Posterior cingulate gyrus (tissue), 11 donors: ENCODE results near the gene ALPL.

Experiments used
- DNase-seq, 10 donors: peaks; one replicate each; pipeline versions ENCODE4 v3.0.0 to v3.0.0-alpha.2; 2020 to 2021; ENCODE audit warnings: mixed read lengths in 3 of 10
- intact Hi-C: fragments of 100-400 bp; cut with DNase I; formaldehyde crosslinking; loops from one replicate; pipeline ENCODE4 v1.15.1; 2023

The ALPL gene

DNA sequence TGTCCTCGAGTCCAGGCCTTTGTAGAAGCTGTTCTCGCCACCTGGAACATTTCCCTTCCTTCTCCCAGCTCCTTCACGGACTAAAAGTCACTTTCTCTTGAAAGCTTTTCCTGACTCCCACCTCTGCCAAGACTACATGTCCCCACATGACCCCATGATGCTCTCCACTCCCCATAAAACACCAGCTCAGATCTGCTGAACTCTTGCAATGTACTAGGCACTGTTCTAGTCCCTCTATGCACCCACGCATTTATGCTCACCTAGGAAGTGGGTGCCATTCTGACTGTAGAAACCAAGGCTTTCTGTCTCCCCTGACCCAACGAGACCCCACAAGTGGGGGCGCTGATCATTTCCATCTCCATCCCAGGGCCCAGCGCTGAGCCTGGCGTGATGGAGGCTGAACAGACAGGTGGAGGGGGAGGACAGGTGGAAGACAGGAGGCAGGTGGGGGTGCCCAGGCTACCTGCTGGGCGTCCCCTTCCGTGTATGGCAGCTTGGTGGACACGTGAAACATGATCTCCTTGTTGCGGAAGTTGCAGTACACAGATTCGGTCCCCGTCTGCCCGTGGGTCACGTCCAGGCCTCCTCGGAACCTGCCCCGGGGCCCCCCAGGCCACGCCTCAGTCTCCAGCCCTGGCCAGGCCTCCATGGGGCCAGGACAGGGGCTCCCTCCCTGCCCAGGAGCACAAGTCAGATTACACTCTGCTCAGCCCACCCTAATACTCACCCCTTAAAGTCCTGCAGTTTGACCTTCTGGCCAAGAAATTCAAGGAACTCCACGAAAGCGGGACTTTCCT, 102.0 kb downstream of the ALPL start:
- no peak for DNase-seq
- intact Hi-C loops = no loop called here

DNA sequence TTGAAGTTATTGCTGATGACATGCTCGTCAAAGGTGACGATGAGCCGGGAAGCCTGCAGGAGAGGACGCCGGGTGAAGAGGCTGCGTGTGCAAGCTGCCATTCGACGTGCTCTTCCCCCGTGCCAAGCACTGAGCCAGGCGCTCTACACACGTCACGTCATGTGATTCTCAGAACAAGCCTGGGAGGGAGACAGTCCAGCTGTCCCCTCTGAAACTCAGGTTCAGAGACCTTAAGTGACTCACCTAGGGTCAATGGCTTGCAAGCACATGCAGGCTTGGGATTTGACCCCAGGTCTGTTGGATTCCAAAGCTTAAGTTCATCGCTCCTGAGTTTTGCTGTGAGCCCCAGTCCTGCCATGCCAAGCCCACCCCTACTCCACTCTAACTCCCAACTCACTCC, 102.8 kb downstream of the ALPL start:
- intact Hi-C loops = no loop called here
- no peak for DNase-seq

DNA sequence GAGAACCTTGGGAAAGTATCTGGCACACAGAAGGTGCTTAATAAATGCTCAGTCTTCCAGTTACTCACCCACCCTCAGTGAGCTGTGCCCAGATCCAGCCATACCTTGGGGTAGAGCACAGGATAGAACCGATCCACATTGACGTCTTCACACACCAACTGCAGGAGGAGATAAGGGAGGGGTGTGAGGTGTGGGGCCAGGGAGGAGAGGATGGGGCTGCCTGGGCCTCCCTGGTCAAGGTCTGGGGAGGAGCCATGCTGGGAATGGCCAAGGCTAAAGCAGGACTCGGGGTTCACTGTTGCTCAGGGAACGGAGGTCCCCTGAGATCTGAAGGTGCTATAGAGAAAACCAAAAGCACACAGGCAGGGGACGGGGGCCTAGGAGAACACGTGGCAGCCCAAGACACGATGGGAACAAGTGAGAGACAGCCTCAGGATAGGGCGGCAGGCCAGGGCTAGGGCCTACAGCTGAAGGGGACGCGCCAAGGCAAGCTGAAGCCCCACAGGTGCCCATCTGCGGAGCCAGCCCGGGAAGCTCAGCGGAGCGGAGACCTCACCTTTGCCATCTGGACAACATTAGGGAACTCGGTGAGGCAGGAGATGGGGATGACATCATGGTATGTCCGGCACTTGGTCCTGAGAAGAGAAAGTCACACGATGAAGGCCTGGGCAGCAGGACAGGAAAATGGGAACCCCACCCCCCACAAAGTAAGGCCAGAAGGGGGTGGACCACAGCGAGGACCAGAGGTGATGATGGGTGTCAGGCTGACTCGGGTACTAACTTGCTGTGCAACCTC, 104.0 kb downstream of the ALPL start:
- intact Hi-C loops = no loop called here
- no peak for DNase-seq

DNA sequence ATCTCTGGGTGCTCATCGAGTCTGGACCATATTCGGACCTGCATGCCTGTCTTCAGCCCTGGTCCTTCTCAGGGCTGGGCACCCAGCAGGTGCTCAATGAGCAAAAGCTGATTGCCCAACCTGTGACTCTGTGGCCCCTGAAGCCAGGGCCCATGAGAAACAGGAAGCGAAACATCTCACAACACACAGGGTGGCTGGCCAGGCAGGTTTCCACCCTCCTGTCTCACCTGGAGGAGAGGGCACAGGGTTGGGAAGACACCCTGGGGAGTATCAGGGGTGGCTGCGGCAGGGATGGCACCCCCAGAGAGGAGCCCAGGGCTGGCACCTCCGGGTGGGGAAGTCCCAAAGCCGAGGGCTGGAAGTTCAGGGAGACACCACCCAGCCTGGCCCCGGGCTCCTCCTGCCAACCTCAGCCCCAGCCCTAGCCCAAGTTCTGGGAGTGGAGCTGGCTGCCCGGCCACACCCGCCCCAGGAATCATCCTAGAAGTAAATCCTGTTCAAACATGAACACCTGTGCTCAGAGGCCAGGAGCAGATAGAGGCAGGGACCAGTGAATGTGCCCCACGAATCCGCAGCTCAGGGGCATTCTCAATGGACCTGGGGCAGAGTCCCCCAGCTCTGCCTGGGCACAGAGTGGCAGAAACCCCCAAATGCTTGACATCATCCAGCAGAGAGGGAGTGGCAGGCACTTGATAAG, 105.3 kb downstream of the ALPL start:
- no peak for DNase-seq

DNA sequence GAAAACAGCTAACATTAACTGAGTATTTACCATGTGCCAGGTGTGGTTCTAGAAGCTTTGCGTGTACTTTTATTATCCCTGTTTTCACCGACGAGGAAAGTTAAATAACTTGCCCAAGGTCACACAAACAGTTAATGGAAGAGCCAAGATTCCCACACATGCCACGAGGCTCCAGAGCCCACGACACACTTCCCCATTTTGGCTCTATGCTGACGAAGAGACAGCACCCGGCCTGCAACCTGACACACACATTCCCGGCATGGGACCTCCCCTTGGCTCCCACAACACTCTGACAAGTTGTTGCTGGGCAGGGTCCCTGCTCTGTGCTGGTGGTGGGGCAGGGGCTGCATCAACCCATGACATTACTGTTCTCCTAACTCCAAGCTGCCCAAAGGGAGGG, 107.1 kb downstream of the ALPL start:
- DNase-seq = no peak
- intact Hi-C loops = no loop called here

More for the DNA sequence above, 105.3 kb downstream of the ALPL start:
- intact Hi-C loops = no loop called here

DNA sequence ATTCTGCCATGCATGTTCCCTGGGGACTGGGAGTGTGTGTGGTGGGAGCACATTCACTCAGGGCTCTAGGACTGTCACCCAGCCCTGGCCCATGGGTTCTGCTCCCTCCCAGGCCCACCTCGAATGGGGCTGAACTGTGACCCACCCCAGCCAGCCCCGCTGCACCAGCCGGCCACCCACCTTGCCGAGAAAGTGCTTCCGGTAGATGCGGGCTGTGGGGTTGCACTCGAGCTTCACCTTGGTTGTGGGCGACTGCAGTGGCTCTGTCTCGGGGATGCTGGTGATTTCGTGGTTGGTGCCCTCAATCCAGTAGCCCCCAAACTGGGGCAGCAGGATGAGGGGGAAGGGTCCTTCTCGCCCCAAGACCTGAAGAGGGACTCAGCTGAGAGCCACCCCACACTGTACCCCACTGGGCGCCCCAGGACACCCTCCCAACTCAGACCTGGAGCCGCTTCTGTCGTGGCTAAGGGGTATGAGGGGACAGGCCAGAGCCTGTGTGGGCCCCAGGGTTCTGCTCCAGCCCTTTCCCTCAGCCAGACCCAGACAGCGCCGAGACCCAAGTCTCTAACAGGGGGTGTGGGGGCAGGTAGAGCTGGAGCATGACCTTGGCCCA, 108.0 kb downstream of the ALPL start:
- intact Hi-C loops = no loop called here
- DNase-seq = no peak

DNA sequence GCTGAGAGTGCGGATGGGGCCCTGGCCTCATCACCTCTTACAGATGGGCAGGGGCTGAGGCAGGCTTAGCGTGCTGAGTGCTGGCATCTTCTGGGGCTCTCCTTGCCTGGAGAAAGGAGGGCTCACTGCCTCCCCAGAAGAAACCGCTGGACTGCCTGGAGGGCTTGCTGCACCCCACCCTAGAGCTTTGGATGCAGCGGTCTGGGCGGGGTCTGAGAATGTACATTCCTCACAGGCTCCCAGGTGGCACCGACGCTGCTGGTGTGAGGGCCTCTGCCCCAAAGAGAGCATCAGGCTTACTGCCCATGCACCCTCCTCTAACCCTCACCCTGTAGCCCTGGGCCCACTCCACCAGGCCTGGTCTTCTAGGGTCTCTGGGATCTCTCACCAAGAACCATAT, 108.8 kb downstream of the ALPL start:
- intact Hi-C loops = no loop called here
- DNase-seq = no peak

DNA sequence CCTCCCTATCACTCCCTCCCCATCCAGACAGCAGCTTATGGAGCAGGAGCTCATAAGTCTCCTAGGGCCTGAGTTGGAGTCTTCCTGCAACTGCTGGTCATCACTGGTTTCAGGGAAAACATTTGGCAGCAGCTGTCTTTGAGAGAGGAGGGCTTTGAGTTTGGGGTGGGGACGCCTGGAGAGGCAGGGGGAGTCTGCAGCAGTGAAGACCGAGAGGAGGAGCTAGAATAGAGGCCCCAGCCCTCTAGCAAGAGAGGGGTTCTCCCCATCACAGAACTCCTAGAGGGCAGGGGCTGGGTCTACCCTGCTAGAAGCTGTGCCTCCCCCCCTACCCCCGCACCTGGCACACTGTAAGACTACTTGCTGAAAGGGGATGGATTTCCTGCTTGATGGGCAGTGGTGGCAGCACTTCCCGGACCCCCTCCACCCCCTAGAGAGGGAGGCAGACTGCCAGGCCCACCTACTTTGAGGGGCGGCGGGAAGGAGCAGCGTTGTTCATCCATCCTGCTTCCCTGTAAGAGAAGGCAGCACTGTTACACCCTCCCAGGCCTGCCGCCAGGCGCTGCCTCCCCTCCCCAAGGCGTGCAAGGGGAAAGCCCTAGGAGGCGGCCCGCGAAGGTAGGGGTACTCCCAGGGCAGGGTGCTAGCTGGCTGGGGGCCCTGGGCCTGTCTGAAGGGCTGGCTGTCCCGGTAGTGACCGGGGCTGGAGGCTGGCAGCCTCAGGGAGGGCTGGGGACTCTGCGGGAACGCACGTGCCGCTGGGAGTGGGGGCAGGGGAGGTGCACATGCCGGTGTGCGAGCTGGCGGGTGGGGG, 109.5 kb downstream of the ALPL start:
- intact Hi-C loops = no loop called here
- DNase-seq = no peak

DNA sequence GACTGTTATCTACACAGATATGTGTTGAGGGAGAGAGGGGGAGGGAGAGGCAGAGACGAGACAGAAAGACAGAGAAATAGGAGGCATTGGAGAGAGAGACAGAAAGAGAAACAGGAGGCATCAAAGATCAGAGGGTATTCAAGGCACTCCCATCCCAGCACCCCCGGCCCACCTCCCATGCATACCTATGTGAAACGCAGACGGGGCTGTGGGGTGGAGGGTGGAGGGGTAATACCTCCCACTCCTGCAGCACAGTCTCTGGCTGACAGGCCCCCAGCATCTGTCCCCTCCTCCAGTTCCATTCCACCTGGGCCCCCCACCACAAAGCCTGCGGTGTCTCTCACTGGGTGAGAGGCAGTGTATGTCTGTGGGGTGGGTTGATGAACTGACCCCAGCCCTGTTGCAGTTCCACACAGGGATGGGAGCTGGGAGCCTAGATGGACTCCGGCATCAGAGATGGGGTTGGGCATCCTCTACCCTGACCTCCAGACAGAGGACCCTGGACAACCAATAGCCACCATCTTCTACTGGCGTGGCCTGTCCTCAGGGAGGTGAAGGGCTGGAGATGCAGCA, 110.2 kb downstream of the ALPL start:
- intact Hi-C loops = no loop called here
- no peak for DNase-seq

DNA sequence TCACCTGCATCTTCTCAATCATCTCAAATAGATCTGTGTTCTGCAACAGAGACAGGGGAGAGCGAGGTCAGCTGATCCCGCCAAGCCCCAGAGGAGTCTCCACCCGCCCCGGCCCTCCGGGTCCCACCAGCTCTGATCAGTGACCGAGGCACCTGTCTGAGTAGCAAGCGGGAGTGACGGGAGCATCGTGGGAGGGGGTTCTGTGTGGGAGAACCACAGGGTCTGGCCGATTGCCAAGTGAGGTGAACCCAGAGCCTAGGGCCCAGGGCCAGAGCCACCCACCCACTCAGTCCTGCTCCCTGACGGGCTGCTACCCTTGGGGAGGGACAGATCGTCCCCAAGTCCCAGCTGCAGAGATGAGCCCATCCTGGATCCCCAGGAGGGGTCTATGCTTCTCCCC, 110.8 kb downstream of the ALPL start:
- DNase-seq = no peak
- intact Hi-C loops = no loop called here

DNA sequence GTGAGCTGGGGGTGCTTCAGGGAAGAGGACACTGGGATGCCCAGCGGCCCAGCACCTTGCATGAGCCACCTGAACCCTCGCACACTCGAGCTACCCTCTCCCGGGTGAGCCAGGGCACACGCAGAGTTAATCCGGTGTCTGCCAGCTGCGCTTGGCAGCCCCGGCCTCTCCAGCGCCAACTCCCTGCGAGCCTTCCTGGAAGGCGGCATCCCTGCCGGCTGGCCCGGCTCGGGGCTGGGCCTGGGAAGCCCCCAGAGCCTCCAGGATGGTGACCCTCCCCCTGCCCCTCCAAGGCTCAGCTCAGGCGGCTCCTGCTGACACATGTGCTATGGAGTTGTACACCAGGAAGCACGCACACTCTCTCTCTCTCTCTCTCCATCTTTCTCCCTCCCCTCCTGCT, 111.3 kb downstream of the ALPL start:
- intact Hi-C loops = no loop called here
- peak in 7 of 10 donors; percentile 42 to 93 (median 51) for DNase-seq

DNA sequence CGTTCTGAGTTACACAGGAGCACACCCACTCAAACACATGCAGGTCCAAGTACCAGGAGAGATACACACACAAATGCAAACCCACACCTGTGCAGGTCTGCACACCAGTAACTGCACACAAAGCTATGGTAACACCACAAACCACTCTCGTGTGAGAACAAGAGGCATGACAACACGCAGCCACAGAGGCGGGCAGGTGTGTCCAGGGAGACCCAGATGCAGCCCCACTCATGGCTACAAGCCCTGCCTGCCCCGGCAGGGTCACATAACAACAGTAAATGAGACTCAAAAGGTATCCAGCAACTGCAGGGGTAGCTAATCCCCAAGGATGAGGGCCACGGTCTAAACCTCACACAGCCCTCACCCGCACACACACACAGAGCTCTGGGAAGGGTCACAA, 111.8 kb downstream of the ALPL start:
- DNase-seq = no peak
- intact Hi-C loops = no loop called here

DNA sequence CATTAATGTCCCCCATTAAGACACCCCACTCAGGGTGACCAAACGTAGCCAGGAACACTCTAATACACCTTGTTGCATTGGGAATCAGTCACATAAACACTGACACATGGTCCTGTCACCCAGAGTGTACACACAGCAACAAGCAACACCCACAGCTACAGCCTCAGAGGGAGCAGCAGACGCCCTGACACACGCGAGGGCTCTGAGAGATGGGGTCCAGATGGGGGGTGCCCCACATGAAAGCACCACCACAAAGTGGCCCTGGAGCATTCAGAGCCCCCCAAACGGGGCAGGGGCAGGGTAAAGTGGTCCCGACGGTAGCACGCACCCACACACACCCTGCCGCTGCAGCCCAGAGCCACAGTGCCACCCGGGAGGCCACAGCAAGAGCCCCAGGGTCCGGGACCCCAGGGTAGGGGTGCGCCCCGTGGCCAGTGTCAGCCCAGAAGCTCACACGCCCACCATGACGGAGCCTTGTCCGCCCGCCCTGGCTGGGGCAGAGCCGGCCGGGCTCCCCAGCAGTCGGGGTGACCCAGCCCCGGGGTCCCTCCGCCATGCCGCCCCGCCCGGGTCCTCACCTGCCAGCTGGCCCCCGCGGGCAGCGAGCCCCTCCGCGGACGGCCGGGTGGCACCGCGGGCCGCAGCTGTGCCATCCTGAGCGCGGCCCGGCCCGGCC, 112.7 kb downstream of the ALPL start:
- no peak for DNase-seq
- intact Hi-C loops = no loop called here

DNA sequence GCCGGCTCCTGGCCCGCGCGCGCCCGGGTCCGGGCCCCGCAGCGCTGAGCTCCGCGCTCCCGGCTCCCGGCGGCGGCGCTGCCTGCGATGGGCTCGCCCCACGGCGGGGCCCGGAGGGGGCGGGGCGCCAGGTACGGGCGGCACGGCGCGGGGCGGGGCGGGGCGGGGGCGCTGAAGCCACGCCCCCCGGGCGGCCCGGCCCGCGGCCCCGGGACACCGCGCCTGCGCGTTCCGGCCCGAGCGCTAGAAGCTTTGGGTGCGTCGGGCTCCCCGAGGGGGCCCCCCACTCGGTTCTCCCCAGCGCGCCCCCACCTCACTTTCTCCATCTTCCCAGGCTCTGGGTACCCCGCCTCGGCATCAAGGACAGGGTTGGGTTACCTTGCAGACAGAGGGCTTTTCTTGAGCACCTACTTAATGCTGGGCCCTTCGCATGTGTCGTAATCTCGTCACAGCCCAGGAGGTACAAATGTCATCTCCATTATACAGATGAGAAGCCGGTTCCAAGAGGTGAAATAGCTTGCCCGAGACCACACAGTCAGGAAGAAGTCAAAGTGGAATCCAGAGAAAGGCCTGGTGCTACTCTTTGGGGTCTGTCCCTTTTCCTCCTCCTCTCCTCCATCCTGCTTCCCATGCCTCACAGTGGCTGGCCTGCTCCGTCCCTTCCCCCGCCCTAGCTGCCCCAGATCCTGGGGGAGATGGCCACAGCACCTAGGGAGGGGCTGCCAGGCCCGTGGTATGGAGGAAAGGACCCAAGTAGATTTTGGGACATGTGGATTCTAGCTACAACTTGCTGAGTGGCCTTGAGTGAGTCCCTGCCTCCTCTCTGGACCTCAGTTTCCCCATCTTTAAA, 113.5 kb downstream of the ALPL start:
- intact Hi-C loops = no loop called here
- DNase-seq = peak in 1 of 10 donors; percentile 45

DNA sequence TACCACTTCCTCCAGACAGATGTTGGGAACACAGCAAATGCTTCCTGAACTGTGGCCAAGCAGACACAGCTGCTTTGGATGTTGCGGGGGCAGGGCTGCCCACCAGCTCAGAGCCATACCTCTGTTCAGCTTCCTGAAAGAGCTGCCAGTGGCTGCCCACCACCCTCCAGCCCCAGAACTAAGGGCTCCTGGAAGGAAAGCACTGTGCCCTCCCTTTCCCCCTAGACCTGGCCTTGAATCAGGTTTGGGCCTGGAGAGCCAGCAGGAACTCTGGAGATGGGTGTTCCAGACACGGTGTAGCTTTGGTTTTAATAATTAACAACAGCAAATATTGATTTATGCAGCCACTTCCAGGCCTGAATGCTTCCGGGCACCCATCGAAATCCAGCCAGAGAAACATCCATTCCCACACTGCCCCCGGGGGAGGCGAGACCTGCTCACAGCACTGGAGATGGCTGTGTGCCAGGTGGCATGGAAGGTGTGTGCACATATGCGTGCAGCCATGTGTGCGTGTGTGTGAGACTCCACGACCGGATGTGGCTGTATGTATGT, 114.3 kb downstream of the ALPL start:
- DNase-seq = no peak
- intact Hi-C loops = no loop called here

DNA sequence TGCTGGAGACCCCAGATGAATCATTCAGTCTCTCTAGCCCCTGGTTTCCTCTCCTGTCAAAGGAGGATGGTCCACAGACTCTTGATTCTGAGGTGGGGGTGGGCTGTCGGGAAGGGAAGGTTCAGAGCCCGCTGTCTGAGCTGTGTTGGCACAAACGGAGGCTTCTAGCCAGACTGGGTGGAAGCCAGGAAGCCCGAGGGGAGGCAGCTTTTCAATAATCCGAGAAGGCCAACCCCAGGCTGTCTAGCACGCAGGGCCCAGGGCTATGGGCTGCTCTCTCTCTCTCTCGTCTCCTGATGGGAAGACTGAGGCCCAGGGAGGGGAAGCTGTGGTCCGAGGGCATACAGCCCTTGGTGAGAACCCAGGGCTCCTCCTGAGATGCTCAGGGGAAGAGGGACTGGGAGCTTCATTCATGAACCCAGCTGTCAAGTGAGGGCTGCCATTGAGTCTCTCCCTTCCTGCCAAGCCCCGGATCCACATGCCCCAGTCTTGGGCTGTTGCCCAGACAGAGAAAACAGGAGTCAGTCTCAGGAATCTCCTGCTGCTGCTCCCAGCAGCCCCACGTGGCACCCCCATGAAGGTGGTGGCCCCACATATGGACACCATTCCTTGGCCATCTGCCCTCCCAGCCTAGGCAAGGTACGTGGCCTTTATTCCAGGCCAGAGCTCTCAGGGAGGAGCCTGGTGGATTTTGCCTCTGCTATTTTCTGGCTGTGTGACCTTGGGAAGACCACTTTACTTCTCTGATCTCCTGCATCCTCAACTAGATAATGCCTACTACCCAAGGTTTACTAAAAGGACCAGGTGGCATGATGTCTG, 115.6 kb downstream of the ALPL start:
- peak in 7 of 10 donors; percentile 41 to 94 (median 56) for DNase-seq

More for the DNA sequence above, 115.6 kb downstream of the ALPL start:
- intact Hi-C loops = loop anchor here (2.0 kb wide), 1 partner anchor 28 kb away; no protein-coding TSS in a partner anchor
